GM11168 (cell line): ENCODE data around the gene SF3A1.
"Not testable (repeated sequence)": the region's sequence is repeated elsewhere in the genome, so short reads cannot be mapped to it uniquely, and the experiment has no call there.

Experiments used
- in situ Hi-C: fragments of 300-500 bp; cut with MboI; formaldehyde crosslinking; loops from one replicate; pipeline ENCODE4 v1.12.0; 2022; ENCODE audit warnings: low sequenced_read_pairs; ENCODE audit not compliant: unreplicated experiment

The SF3A1 gene, protein sequence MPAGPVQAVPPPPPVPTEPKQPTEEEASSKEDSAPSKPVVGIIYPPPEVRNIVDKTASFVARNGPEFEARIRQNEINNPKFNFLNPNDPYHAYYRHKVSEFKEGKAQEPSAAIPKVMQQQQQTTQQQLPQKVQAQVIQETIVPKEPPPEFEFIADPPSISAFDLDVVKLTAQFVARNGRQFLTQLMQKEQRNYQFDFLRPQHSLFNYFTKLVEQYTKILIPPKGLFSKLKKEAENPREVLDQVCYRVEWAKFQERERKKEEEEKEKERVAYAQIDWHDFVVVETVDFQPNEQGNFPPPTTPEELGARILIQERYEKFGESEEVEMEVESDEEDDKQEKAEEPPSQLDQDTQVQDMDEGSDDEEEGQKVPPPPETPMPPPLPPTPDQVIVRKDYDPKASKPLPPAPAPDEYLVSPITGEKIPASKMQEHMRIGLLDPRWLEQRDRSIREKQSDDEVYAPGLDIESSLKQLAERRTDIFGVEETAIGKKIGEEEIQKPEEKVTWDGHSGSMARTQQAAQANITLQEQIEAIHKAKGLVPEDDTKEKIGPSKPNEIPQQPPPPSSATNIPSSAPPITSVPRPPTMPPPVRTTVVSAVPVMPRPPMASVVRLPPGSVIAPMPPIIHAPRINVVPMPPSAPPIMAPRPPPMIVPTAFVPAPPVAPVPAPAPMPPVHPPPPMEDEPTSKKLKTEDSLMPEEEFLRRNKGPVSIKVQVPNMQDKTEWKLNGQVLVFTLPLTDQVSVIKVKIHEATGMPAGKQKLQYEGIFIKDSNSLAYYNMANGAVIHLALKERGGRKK

DNA sequence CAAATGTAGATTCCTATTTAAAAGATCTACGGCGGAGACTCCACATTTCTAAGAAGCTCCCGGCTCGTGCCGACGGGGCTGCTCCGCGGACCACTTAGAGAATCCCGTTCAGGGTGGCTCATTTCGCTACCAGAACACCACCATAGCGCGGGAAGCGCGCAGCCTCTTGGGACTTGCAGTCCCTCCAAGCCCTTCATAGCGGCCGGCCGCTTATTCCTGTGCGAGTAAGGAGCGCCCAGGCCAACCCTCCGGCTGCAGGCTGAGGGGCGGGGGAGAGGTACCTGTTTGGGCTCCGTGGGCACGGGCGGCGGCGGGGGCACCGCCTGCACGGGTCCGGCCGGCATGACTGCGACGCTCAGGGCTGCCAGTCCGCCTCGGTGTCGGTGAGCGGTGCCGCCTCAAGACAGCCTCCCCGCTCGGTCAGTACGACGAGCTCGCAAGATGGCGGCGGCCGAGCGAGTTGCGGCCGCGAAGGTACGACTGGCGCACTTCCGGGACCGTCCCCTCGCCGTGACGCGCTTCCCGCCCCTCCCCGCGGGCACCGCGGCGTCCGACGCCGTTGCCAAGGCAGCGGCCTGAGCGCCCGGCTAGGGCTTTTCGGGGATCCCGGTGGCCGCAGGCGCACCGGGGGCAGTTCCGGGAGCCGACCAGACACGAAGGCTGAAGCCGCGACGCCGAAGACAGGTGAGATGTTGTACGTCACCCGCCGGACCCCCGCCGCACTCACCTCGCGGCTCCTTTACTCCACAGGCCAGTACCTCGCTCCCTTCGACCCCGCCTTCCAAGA lies at the start of gene SF3A1, which contains the start of gene CCDC157:
SF3A1 (minus strand) TSS at position 446 of the 787 bp plus-strand sequence; CDS start at position 344, 102 bp downstream.
CCDC157 (plus strand) TSS at position 559 of the 787 bp plus-strand sequence. CDS start 8,994 bp downstream, outside the sequence.
- in situ Hi-C loops = no loop called here

DNA sequence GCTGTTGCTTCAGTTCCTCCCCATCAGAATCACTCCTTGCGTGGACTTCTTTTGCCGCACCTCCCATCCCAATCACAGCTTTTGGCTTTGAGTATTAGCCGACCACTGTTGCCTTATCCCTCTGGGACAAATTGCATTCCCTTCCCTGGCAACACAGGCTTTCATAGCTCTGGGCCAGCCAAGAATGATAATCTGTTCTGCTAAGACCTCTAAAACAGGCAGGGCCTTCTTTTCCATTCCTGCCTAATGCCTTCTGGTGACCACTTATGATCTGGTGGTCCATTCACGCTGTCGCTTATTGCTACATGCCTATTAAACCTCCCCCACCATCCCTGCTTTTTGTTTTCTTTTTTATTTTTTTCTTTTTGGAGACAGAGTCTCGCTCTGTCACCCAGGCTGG lies 49.7 kb upstream of the SF3A1 start:
- in situ Hi-C loops = no loop called here

DNA sequence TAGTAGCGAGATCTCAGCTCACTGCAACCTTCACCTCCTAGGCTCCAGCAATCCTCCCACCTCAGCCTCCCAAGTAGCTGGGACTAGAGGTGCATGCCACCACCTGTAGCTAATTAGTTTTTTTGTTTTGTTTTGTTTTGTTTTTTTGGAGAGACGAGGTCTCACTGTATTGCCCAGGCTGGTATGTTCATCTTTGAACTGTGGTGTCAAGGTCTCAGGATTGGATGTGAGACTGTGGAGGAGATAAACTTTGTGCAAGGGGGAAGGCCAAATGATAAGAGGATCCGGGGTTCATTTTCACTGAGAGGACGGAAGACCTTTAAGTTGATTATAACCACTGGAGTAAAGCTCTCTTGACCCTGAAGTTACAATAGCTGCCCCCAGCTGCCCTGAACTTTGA lies 49.0 kb upstream of the SF3A1 start:
- in situ Hi-C loops = no loop called here

DNA sequence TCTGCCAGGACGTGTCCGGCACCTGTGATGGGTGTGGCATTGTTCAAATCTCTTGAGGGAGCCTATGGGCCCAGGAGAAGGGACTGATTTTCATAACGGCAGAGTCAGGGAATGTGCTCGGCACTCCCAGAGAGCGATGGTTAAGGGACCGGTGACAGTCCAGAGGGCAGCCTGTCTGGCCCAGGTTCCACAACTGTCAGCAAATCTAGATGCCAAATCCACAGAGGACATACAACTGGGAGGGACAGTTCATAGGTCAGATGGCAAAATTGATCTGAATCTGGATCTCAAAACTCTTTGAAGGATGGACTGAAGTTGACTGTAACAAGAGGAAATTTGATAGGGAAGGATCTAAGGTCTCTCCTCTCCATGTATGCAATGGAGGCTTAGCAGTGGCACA lies 47.6 kb upstream of the SF3A1 start:
- in situ Hi-C loops = no loop called here

DNA sequence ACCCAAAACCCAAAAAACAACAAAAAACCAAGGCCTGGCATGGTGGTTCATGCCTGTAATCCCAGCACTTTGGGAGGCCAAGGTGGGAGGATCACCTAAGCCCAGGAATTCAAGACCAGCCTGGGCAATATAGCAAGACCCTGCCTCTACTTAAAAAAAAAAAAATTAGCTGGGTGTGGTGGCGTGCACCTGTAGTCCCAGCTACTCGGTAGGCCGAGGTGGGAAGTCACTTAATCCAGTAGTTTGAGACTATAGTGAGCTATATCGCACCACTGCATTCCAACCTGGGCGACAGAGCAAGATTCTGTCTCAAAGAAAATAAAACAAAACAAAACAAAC lies 46.0 kb upstream of the SF3A1 start:
- in situ Hi-C loops = not testable (repeated sequence)

DNA sequence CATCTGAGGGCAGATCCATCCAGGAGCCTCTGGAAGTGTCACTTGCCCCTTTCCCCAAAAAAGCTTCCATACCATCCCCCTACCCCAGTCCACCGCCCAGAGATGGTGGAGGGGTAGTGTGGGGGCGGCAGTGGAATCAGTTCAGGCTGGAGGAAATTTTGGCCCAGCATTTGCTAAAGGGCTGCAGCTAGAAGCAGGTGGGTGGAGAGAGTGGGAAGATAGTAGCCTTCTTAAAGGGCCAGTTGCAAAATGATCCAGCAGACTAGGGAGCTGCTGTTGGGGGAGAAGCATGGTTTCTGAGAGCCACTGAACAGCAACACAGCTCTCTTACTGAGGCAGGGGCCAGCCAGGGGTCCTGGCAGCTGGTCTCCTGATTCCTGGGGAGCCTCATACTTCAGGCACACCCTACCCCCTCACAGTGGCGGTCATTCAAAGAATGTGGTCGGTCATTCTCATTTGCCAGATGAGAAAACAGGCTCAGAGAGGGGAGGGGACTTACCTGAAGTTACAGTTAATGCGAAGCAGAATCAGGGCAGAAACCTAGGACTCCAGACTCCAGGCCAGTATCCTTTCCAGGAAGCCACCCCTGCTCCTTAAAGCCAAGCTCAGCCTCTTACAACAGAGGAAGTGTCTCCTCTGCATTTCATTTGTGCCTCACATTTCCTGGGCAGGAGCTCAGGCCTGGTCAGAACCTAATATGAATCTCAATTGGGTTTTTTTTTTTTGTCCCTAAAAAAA lies 45.5 kb upstream of the SF3A1 start:
- in situ Hi-C loops = no loop called here

DNA sequence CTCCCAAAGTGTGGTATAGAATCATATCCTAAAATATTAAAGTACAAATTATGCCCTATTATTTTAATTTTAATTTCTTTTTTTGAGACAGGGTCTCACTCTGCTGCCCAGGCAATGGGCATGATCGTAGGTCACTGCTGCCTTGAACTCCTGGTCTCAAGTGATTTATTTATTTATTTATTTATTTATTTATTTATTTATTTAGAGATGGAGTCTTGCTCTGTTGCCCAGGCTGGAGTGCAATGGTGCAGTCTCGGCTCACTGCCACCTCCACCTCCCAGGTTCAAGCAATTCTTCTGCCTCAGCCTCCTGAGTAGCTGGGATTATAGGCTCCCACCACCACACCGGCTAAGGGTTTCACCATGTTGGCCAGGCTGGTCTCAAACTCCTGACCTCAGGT lies 44.3 kb upstream of the SF3A1 start:
- in situ Hi-C loops = not testable (repeated sequence)

DNA sequence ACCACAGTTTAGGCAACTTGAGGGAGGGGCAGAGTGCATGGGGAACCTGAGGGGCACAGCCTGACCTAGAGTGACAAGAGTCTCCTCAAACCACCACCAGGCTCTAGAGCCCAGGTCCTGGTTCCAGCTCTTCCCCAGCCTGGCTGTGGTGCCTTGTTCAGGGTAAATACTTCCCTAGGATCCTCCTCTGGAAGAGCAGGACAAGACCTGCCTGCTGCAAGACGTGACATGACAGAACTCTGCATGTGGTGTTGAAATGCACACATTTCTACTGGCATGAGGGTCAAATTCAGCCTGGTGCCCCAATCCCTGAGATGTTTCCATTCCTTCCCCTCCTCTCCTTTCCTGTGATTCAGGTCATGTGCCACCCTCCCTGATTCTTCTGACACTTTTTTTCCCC lies 43.5 kb upstream of the SF3A1 start:
- in situ Hi-C loops = no loop called here

DNA sequence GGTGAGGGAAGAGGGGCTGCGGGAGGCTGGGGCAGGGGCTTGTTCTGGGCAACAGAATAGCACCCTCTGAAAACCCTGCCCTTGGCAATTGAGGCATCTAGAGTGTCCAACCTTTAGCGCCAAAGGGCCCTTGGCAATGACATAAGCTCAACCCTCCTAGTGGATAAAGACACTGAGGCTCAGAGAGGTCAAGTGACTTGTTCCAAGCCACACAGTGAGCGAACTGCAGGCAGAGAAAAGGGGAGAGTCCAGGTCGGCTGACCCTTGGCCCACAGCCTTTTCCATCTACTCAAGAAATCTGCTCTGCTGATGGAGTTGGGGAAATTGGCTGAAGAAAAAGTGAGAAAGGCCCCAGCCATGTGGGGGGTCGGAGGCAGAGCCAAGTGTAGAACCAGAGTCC lies 43.0 kb upstream of the SF3A1 start:
- in situ Hi-C loops = loop anchor here (10.0 kb wide), 1 partner anchor 295 kb away; no protein-coding TSS in a partner anchor

DNA sequence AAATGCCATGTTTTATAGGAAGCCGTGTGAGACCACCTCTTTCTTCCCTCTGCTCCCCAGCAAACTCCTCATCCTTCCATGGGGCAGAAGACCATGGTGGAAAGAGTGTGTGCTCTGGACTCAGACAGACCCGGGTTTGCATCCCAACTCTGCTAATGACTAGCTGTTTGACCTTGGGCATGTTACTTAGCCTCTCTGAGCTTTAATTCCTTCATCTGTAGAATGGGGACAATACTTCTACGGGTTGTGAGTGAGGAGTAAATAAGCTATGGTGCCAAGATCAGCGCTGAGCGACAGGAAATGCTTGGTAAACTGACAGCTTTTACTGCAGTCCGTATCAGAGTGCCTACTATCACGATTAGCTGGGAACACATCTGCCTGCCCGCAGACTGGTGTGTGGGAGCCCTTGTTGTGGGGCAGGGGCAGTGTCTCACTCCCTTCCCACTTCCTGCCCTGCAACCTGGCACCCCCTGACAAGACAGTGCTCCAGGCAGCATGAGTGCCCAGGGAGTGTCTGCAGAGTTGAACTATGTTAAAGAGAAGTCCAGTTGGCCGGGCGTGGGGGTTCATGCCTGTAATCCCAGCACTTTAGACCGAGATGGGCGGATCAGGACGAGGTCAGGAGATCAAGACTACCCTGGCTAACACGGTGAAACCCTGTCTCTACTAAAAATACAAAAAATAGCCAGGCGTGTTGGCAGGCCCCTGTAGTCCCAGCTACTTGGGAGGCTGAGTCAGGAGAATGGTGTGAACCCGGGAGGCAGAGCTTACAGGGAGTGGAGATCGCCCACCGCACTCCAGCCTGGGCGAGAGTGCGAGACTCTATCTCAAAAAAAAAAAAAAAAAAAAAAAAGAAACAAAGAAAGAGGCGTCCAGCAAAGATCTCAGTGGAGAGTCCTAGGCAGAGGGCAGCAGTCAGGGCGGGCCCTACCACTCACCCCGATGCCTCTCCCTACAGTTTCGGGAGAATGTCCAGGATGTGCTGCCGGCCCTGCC lies 42.3 kb upstream of the SF3A1 start:
- in situ Hi-C loops = loop anchor here (10.0 kb wide), 1 partner anchor 294 kb away; no protein-coding TSS in a partner anchor

DNA sequence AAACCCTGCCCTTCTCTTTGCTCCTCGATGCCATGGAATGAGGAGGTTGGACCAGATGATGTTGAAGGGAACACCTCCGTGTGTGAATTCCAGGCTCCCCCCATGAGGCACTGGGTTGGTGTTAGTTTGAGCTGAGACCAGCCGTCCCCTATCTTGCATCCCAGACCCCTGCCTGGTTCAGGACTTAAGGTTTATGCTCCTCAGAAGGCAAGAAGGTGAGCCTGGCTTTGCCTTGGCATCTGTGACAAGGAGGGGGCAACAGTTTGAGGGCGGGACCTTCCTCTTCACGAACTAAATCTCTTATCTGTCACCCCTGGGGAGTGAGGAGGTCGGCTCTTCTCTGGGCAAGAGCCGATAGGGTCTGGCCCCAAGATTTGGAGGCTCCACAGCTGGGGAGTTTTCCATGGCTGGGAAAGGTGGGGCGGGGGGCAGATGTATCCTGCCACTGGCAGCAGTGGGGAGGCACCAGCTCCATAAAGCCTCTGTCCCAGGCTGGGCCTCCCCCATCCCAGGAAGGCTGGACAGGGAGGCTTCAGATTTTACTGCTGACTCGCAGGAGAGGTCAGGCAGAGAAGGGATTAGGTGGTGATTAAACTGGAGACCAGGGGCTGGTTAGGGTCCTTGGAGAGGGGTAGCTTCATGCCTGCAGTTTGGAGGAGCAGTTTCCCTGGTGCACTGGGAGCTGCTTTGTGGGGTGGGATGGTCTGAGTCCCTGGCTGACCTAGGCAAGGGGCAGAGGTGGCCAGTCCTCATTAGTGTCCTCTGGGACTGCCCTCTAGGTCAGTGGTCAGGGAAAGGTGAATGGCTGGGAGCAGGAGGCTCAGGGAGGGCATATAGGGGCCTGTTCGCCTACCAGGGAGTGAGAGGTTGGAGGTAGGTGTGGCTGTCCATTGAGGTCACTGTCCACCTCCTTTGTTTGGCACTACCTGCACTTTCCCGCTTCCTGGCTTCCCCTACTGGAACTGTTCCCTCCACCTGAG lies 41.3 kb upstream of the SF3A1 start:
- in situ Hi-C loops = loop anchor here (10.0 kb wide), 1 partner anchor 293 kb away; no protein-coding TSS in a partner anchor

DNA sequence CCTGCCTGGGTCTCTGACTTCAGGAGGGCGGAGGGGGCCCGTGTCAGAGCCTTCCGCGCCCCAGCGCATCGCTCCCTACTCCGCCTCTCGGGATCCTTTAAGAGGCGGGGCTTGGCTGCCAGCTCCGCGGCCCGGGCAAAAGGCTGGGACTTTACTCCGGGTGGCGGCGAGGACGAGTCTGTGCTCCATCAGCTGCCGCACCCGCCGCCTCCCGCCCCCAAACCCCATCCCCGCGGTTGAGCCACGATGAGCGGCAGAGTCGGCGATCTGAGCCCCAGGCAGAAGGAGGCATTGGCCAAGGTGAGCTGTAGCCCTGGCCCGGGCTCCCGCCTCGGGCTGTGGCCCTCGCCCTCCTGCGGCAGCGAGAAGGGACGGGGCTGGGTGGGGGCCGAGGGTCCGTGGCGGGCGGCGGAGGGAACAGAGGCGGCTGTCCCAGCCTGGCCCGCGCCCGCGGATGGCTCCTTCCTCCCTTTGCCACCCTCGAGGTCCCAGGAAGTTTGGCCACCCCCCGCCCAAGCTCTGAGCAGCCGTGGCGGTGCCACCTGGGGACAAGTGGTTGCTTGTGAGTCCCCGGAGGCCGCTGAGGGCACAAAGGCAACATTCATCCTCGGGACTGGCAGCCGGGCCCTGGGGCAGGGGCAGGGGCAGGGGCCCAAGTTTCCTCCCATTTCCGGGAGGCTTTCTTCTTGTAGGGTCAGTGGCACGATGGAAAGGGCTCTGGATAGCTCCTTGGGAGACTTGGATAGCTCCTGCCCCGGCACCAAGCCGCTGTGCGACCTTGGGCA lies 40.4 kb upstream of the SF3A1 start, which contains the start of gene SEC14L2:
SEC14L2 (plus strand) TSS at position 148 of the 785 bp plus-strand sequence; CDS start at position 247, 99 bp downstream.
- in situ Hi-C loops = loop anchor here (10.0 kb wide), 1 partner anchor 292 kb away; no protein-coding TSS in a partner anchor

DNA sequence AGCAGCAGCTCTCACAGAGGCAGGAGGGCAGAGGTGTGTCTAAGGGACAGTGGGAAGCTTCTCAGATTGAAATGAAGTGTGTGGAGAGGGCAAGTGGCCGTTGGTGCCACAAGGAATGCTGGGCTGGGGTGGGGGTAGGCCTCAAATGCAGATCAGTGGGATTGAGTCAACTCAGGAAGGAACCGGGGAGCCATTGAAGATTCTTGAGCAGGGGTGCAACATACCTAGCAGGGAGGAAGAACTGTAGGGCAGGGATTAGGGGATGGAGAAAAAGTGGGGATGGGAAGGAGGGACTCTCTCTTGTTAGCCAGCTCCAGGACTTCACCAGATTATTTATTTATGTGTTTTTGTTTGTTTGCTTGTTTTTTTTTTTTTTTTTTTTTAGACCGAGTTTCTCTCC lies 37.2 kb upstream of the SF3A1 start:
- in situ Hi-C loops = loop anchor here (10.0 kb wide), 1 partner anchor 289 kb away; no protein-coding TSS in a partner anchor

DNA sequence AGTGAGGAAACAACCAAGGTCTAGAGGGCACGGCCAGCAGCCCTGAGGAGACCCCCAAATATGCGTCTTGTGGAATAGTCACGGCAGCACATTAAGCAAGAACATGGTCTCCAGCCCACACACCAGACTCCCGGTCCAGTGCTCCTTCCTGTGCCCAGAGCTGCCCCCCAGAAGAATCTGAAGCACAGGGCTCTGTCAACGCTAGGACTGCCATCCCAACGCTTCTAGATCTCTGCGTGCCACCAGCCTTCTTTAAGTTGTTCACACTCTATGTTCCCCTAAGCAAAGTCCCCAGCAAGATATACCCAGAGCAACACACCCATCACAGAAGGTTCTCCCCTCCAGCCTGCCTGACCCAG lies 36.6 kb upstream of the SF3A1 start:
- in situ Hi-C loops = loop anchor here (10.0 kb wide), 1 partner anchor 288 kb away; no protein-coding TSS in a partner anchor

DNA sequence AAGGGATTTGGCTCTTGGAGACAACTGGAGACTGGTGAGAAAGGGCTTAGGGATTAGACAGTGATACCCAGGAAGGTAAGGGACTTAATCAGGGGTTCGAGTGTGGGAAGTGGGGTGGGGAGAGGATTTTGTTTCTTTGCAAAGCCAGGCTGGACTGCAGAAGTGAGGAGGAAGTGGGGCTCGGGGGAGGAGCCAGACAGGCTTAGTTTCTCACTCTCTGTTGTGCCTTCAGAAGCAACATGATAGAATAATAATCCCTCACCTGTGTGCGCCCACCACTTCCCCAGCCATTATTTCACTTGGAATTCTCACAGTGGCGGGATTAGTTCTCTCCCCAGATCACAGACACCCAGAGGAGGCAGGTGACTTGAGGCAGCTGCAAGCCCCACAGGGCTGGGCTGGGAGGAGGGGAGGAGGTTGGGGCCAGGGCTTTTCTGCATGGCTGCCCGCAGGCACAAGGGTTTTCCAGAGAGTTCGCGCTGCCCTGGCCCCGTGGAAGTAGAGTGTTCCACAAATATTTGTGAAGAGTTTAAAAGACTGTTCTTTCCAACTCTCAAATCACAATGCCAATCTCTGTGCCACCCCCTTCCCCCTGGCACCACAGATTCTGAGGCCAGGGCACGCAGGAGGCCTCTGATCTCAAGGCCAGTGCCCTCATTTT lies 36.1 kb upstream of the SF3A1 start:
- in situ Hi-C loops = loop anchor here (10.0 kb wide), 1 partner anchor 288 kb away; no protein-coding TSS in a partner anchor
